GM12892 (cell line): ENCODE results near the gene WDR70.

Experiments used
- POLR2A ChIP-seq: IDR thresholded peaks from 2 replicates; pipeline ENCODE4 v1.6.1; 2011; ENCODE audit warnings: low read depth, low read length, control low read depth
- POLR2AphosphoS5 ChIP-seq: IDR thresholded peaks from 2 replicates; pipeline ENCODE4 v1.6.1; 2011; ENCODE audit warnings: low read depth, low read length, control low read depth
- TAF1 ChIP-seq: IDR thresholded peaks from 2 replicates; pipeline ENCODE4 v1.6.1; 2011; ENCODE audit warnings: low read depth, mild to moderate bottlenecking, control low read depth, low read length, borderline replicate concordance

DNA sequence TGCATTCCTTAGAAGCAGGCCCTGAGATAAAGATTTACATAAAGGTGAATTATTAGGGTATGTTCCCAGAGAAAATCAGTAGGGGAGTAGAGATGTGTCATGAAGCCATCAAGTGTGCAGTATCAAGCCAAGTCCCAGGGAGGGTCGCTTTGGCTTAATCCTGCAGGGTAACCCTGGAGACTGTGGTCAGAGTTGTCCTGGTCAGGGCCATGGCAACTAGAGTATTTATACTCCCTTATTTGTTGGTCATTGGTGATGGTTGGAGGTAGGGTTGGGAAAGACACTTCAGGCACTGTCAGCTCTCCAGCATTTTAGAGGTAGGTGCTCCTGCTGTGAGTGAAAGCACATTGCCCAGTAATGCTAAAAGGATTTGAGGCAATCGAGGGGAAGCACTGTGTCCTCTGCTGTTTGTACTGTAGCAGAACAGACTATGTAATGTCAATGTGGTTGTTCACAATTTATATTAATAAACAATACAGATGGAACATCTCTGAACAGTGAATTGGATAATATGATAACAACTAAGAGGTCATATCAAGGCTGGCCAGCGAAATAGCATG, 351.9 kb downstream of the WDR70 start:
- TF ChIP-seq POLR2AphosphoS5 (no peak), TAF1 (no peak), POLR2A (no peak)
